ENCODE data around the gene TASP1.

DNA sequence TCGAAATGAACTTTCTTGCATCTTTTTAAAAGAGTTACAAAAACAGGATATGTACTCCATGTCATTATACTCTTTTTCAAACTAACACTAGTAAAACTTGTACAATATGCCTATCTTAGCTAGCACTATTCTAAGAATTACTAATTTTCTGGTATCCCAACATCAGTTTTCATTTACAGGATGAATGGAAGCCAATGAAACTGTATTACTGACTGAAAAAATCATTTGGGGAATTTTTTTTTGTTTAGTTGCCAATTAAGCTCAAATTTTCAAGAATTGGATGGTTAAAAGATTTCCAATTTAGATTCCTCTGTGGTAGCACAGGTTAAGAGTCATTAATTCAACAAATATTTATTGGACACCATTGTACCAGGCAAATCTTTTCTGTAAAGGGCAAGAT is 30.7 kb downstream of the TASP1 start:
- TF ChIP-seq, protein P1, sequence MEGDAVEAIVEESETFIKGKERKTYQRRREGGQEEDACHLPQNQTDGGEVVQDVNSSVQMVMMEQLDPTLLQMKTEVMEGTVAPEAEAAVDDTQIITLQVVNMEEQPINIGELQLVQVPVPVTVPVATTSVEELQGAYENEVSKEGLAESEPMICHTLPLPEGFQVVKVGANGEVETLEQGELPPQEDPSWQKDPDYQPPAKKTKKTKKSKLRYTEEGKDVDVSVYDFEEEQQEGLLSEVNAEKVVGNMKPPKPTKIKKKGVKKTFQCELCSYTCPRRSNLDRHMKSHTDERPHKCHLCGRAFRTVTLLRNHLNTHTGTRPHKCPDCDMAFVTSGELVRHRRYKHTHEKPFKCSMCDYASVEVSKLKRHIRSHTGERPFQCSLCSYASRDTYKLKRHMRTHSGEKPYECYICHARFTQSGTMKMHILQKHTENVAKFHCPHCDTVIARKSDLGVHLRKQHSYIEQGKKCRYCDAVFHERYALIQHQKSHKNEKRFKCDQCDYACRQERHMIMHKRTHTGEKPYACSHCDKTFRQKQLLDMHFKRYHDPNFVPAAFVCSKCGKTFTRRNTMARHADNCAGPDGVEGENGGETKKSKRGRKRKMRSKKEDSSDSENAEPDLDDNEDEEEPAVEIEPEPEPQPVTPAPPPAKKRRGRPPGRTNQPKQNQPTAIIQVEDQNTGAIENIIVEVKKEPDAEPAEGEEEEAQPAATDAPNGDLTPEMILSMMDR (IDR thresholded peaks at IDR 0.05; ENCODE audit: borderline replicate concordance, extremely low read depth, low read length, poor library complexity, severe bottlenecking): no peak
- no peak for TF ChIP-seq EZH2 (IDR thresholded peaks at IDR 0.05; ENCODE audit: borderline replicate concordance, low read depth, low read length, severe bottlenecking)

All from DND-41 (cell line).